SK-MEL-5 (cell line): ENCODE results near the gene GTPBP6. TPM values are rescaled to one million over a fixed set of nuclear protein-coding genes. Genes with fewer than 3 reads are reported as not detected.

Experiments used
- DNase-seq: peaks from one replicate; pipeline ENCODE4 v3.0.0-alpha.2; 2016; ENCODE audit warnings: low read depth, low spot score
- in situ Hi-C: cut with HindIII; loops from 2 replicates; pipeline ENCODE4 v1.10.0; 2016; ENCODE audit warnings: low sequenced_read_pairs, high pct_unique_total_duplicates, low pct_unique_long_range_greater_than_20kb
- total RNA-seq: library from RNA; depleted of rRNA; stranded (reverse); fragments of >200 nt; shearing (Covaris generic); gene quantifications from 2 replicates; pipeline ENCODE4 v1.2.3, GENCODE V29; 2014

Gene GTPBP6
- total RNA-seq, 1 experiment from 2014 or later: 15.3 TPM

GRCh38 chrX:340641-341423 is 22.2 kb upstream of the GTPBP6 start:
- no peak for DNase-seq
- in situ Hi-C loops: no loop called here

- in situ Hi-C loops: no loop called here
- DNase-seq: no peak
Measured at GRCh38 chrX:340121-340520, 21.5 kb upstream of the GTPBP6 start.

- in situ Hi-C loops: no loop called here
Measured at GRCh38 chrX:338836-339400, 20.3 kb upstream of the GTPBP6 start.

GRCh38 chrX:338281-338835 is 19.8 kb upstream of the GTPBP6 start:
- DNase-seq: no peak
- in situ Hi-C loops: no loop called here

More at GRCh38 chrX:338836-339400, 20.3 kb upstream of the GTPBP6 start:
- no peak for DNase-seq

- DNase-seq: no peak
- in situ Hi-C loops: no loop called here
Measured at GRCh38 chrX:337331-337831, 18.8 kb upstream of the GTPBP6 start.

GRCh38 chrX:336227-336626 is 17.6 kb upstream of the GTPBP6 start:
- in situ Hi-C loops: no loop called here
- DNase-seq: no peak

DNA sequence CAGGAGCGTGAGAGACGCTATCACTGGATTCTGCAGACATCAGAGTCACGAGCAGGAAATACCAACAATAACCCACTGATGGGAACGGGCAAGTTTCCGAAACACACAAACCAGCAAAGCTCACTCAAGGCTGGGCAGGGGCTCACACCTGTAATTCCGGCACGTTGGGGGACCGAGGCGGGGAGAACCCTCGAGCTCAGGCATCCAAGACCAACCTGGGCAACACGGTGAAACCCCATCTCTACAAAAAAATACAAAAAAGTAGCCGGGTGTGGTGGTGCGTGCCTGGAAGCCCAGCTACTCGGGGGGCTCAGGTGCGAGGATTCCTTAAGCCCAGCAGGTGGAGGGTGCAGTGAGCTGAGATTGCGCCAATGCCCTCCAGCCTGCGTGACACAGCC is 17.2 kb upstream of the GTPBP6 start:
- no peak for DNase-seq
- in situ Hi-C loops: no loop called here

DNA sequence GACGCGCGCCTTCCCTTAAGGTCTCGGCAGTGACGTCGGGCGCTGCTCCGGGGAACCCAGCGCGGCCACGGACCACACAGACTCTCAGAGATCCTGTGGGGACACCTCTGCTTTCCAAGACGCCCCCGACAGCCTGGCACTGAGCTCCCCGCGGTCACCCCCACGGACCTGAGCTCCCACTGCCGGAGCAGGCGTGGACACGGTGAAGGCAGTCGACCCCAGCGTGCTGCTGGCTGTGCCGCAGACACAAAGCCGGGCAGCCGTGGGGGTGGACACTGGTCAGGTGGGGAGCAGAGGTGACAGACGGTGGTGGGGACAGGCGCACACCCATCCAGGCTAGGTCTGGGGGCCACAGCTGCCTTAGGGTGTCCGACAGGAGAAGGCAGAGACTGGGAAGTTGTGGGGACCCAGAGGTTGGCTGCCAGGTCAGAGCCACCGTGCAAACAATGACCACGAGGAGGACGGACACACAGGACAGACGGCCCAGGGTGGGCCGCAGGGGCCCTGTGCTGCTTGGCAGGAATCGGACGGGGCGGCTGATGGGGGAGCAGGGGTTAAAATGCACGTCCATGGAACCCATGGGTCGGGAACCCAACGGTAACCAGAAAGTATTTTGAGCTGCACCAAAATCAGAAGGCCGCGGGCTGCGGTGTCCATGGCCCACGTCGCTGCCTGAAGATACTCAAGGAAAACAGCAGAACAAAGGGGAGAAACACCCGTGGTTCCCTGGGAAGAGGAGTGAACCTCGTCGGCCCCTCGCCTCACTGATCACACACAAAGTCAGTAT is 16.6 kb upstream of the GTPBP6 start:
- DNase-seq: no peak
- in situ Hi-C loops: no loop called here

- in situ Hi-C loops: no loop called here
Measured at GRCh38 chrX:334331-334891, 15.8 kb upstream of the GTPBP6 start.

GRCh38 chrX:333611-334311 is 15.2 kb upstream of the GTPBP6 start:
- in situ Hi-C loops: no loop called here
- no peak for DNase-seq

More at GRCh38 chrX:334331-334891, 15.8 kb upstream of the GTPBP6 start:
- no peak for DNase-seq

DNA sequence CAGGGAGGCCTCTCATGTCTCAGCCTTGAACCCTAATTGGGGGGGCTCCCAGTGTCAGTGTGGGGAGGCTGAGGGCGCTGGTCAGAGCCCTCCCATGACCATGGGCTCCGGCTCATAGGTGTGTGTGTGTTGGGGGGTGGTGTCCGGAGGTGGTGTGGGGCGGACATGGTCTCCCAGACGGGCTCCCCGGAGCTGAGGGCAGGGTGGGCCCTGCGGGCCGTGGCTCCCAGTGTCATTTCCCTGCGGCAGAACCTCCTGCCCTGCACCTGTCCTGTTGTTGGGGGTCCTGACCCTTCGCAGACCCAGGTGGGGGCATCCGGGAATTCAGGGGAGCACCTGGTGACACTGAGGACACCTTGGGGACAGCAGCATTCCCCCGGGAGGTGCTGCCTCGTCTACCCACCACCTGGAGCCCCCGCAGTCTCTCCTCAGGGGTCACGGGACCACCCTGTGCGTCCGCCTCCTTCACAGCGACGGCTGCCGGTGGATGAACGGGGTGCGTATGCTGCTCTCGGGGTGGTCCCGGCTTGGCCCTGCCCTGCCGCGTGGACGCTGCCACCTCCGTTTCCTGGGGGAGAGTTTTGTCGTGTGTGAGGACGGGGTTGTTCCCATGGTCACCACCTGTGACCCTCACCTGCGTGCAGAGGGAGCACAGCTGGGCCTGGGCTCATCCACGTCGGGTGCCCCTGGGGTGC is 14.5 kb upstream of the GTPBP6 start:
- DNase-seq: no peak
- in situ Hi-C loops: no loop called here

- in situ Hi-C loops: no loop called here
- no peak for DNase-seq
Measured at GRCh38 chrX:332496-332860, 13.9 kb upstream of the GTPBP6 start.

DNA sequence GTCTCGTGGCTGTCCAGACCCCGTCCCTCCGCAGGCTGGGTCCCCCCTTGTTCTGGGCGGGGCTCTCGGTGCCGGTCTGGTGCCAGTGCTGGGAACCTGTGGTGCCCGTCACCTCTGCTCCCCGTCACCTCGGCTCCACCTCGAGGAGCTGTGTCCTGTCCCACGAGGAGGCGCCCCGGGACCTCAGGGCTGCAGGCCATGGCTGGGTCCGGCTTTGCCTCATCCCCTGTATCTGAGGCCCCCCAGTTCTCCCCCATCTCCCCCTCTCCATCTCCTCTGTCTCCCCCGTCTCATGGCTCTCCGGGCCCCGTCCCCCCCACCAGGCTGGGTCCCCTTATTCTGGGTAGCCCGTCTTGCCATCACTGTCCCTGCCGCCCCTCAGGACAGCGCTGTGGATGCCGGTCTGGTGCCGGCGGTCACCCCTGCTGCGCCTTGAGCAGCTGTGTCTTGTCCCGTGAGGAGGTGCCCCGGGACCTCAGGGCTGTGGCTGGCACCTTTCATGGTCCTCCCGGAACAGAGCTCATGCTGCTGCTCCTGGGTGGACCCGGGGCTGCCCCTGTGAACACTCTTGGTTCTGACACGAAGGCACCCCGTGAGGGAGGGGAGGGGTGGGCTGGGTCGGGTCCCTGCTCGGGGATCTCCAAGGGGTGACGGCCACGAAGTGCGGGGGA is 13.4 kb upstream of the GTPBP6 start:
- DNase-seq: no peak
- in situ Hi-C loops: no loop called here

DNA sequence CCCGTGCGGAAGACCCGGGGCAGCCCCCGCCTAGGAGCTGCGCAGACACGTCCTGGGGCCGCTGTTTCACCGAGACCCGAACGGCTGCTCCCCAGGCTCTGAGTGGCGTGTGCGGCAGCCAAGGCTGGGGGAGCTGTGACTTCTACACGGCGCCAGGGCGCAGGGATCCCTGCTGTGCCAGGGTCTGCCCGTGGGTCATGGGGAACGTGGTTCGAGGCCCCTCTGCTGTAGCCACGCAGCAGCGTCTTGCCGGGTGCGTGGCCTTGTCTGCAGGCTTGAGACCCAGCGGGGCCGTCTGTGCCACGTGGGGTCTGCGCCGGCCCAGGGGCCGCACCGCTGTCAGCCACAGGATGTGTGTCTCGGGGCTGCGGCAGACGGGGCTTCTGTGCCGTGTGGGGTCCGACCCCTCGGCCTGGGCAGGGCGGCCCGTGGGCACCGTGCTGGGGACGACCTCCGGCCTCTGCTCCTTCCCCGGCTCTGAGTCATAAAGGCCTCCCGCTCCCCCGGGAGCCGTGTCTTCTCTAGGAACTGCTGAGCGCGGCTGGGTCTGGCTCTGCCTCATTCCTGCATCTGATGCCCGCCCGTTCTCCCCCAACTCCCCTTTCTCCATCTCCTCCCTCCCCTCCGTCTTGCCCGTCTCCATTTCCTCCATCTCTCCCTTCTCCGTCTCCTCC is 12.7 kb upstream of the GTPBP6 start:
- DNase-seq: no peak
- in situ Hi-C loops: no loop called here

- in situ Hi-C loops: no loop called here
- no peak for DNase-seq
Measured at GRCh38 chrX:330726-331150, 12.1 kb upstream of the GTPBP6 start.
